HL-60 (cell line): ENCODE measurements around the gene IRX4.

Experiments used
- DNase-seq, 2 experiments: peaks; one replicate each; pipeline ENCODE4 v3.0.0-alpha.2; 2010 to 2020; ENCODE audit warnings: low read depth in 1 of 2, low spot score in 1 of 2
- H3K27ac ChIP-seq: fragments of 250-450 bp; sonication (Bioruptor Pico); replicated peaks from 2 replicates; pipeline ENCODE4 v1.5.1; 2020; ENCODE audit warnings: mild to moderate bottlenecking, moderate library complexity
- H3K27me3 ChIP-seq: fragments of 250-450 bp; sonication (Bioruptor Pico); 2 replicates; pipeline ENCODE4 v1.5.1; 2021; ENCODE audit warnings: mild to moderate bottlenecking, moderate library complexity; ENCODE audit not compliant: insufficient read depth, poor library complexity, severe bottlenecking
- H3K4me3 ChIP-seq: replicated peaks from 2 replicates; pipeline ENCODE4 v1.5.1; 2011; ENCODE audit warnings: mild to moderate bottlenecking, control low read depth, low read length; ENCODE audit not compliant: insufficient read depth
- GABPA ChIP-seq: IDR thresholded peaks from 2 replicates; pipeline ENCODE4 v1.6.1; 2012; ENCODE audit warnings: low read depth
- POLR2AphosphoS5 ChIP-seq: IDR thresholded peaks from 2 replicates; pipeline ENCODE4 v1.6.1; 2012; ENCODE audit warnings: low read depth
- SPI1 ChIP-seq: IDR thresholded peaks from 2 replicates; pipeline ENCODE4 v1.6.1; 2012; ENCODE audit warnings: low read depth, mild to moderate bottlenecking, borderline replicate concordance
- TF ChIP-seq, protein P1 (sequence below): IDR thresholded peaks from 2 replicates; pipeline ENCODE4 v1.6.1; 2012; ENCODE audit warnings: low read depth; ENCODE audit not compliant: insufficient replicate concordance
- TF ChIP-seq, protein P2 (sequence below): IDR thresholded peaks from one replicate; pipeline ENCODE4 v1.5.1; 2011; ENCODE audit warnings: low read length, control low read depth, inconsistent platforms; ENCODE audit not compliant: insufficient read depth

IRX4 gene

DNA sequence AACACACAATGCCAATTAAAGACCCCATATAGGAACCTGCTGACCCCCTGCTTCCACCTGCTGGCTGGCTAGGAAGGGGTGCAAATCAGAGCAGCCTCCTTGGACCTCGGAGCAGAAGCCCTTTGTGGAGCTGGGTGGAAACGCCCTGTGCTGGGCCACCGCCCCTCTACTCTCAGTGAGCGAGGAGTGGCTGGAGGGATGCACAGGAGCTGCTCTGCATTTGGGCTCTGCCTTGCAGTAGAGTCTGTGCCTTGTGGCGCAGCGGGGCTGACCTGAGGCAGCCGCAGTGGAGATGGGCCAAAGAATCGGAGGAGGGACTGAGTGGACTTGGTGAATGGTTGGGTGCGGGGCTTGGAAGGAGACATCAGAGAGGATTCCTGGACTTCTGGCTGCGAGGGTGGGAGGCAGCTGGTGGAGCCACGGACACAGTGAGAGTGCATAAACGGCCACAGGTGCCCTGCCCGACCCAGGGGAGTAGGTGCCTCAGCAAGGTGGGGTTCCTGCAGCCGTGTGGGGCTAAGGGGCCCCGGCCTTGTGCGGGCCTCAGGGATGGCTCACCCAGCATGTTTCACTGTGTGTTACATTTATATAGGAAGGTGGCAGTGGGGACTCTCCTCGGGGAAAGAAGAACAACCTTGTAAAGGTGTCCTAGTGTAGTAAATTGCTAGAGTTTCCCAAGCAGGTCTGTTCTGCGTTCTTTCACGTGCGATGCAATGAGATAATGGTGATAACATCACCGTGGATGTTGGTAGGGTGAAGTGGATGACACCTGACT, 14.1 kb upstream of the IRX4 start:
- no peak for DNase-seq
- Histone ChIP-seq H3K4me3 (no peak overlapping the region), H3K27ac (no peak overlapping the region), H3K27me3 (peaks cover 11% of the 10 kb centered on the region)
- TF ChIP-seq SPI1 = no peak
- no peak for TF ChIP-seq POLR2AphosphoS5
- TF ChIP-seq, protein P1, sequence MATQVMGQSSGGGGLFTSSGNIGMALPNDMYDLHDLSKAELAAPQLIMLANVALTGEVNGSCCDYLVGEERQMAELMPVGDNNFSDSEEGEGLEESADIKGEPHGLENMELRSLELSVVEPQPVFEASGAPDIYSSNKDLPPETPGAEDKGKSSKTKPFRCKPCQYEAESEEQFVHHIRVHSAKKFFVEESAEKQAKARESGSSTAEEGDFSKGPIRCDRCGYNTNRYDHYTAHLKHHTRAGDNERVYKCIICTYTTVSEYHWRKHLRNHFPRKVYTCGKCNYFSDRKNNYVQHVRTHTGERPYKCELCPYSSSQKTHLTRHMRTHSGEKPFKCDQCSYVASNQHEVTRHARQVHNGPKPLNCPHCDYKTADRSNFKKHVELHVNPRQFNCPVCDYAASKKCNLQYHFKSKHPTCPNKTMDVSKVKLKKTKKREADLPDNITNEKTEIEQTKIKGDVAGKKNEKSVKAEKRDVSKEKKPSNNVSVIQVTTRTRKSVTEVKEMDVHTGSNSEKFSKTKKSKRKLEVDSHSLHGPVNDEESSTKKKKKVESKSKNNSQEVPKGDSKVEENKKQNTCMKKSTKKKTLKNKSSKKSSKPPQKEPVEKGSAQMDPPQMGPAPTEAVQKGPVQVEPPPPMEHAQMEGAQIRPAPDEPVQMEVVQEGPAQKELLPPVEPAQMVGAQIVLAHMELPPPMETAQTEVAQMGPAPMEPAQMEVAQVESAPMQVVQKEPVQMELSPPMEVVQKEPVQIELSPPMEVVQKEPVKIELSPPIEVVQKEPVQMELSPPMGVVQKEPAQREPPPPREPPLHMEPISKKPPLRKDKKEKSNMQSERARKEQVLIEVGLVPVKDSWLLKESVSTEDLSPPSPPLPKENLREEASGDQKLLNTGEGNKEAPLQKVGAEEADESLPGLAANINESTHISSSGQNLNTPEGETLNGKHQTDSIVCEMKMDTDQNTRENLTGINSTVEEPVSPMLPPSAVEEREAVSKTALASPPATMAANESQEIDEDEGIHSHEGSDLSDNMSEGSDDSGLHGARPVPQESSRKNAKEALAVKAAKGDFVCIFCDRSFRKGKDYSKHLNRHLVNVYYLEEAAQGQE = no peak
- TF ChIP-seq, protein P2, sequence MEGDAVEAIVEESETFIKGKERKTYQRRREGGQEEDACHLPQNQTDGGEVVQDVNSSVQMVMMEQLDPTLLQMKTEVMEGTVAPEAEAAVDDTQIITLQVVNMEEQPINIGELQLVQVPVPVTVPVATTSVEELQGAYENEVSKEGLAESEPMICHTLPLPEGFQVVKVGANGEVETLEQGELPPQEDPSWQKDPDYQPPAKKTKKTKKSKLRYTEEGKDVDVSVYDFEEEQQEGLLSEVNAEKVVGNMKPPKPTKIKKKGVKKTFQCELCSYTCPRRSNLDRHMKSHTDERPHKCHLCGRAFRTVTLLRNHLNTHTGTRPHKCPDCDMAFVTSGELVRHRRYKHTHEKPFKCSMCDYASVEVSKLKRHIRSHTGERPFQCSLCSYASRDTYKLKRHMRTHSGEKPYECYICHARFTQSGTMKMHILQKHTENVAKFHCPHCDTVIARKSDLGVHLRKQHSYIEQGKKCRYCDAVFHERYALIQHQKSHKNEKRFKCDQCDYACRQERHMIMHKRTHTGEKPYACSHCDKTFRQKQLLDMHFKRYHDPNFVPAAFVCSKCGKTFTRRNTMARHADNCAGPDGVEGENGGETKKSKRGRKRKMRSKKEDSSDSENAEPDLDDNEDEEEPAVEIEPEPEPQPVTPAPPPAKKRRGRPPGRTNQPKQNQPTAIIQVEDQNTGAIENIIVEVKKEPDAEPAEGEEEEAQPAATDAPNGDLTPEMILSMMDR = no peak
- no peak for TF ChIP-seq GABPA

DNA sequence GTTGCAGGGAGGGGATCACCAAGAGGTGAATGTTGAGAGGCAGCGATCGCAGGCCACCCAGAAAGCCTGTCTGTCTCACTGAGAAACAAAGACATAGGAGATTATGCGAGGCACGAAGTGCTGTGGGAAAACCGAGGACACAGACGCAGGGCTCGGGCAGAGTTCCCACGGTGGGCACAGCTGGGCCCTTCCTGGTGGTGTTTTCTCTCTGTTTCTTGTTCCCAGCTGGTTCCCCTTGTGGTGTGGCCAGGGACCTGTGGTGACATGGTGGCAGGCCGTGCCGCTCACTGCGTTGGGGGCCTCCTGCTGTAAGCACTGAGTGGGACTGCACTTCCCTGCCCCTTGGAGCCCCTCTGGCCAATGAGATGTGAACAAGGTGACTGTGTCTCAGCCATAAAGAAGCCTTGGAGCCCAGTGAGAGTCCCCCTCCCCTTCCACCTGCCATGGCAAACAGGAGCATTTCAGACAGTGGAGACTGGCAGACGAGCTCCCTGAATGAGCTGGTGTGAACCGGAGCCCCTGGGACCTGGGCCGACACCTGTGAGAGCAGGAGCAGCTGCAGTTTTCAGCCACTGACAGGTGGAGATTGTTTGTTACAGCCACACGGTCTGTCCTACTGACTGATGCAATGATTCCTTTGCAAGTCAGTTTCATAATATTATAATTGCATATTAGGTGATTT, 13.2 kb upstream of the IRX4 start:
- no peak overlapping the region for H3K27ac ChIP-seq
- peaks cover 15% of the 10 kb centered on the region for H3K27me3 ChIP-seq
- TF ChIP-seq POLR2AphosphoS5 (no peak), SPI1 (no peak), GABPA (no peak)
- TF ChIP-seq, protein P1 = no peak
- TF ChIP-seq, protein P2 = no peak
- no peak for DNase-seq
- no peak overlapping the region for H3K4me3 ChIP-seq

DNA sequence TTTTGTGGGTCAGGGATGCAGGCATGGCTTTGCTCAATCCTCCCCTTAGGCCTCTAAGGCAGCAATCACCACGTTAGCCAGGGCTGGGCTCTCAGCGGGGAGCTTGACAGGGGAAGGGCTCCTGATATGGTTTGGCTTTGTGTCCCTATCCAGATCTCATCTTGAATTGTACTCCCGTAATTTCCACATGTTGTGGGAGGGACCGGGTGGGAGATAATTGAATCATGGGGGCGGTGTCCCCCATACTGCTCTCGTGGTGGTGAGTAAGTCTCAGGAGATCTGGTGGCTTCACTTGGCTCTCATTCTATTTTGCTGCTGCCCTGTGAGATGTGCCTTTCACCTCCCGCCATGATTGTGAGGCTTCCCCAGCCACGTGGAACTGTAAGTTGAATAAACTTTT, 11.5 kb upstream of the IRX4 start:
- Histone ChIP-seq H3K27ac (no peak overlapping the region), H3K27me3 (peaks cover 15% of the 10 kb centered on the region), H3K4me3 (no peak overlapping the region)
- no peak for DNase-seq
- TF ChIP-seq, protein P2 = no peak
- TF ChIP-seq, protein P1 = no peak
- TF ChIP-seq SPI1 (no peak), POLR2AphosphoS5 (no peak), GABPA (no peak)
